Measurements from ENCODE around the gene TMEM131L.
"Not testable (repeated sequence)": the region's sequence is repeated elsewhere in the genome, so short reads cannot be mapped to it uniquely, and the experiment has no call there.

TMEM131L gene

DNA sequence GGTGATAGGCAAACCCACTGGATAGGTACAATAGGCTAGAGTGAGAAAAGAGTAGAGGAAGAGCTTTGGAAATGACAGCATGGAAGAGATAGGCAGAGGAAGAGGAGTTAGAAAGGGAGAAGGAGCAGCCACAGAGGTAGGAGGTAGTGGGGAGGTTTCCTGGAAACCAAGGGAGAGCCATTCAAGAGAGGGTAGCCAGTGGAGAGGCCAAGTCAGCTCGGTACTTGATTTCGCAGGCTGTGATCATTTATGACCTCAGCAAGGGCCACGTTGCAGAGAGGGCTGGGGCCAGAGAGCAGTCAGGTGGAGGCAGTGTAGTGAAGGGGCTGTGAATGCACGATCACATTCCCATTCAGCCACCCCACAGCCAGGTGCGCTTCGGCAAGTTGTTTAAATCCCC, 76.0 kb downstream of the TMEM131L start:
- DNase-seq (ENCODE audit: low read depth in 2 of 2): no peak

DNA sequence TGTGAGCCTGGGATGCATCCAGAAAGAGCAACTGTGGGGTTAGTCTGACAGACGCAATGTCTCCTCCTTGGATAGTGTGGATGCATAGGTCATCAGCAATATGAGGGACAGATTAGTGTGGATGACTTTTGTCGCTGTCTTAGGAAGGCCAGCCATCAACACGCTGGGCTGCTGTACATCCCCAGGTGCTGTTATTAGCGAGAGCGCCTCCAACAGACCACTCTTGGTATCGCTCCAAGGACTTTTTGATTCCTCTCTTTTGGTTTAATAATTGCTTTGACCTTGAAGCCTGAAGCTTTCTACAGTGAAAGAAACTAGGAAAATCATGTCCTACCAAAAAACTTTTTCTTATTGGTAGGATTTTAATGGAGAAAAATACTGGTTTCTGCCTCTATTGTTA, 76.7 kb downstream of the TMEM131L start:
- no peak for DNase-seq (ENCODE audit: low read depth in 2 of 2)

DNA sequence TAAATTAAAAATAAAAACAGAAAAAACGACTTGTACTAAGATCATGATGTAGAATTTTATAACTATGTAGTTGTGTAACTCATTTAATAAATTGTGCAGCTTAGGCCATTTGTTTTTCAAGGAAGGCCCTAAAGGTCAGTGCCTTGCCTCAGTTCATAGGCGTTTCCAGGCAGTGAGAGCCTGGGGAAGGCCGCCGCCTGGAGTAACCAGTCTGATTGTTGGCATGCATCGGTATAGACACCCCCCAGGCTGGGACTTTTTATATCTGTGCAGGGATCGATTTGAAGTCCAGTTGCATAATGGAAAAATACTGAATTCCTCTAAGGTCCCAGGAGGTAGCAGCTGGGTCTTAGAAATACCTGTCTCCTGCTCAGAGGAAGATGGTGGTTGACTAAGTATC, 77.2 kb downstream of the TMEM131L start:
- no peak for DNase-seq (ENCODE audit: low read depth in 2 of 2)

DNA sequence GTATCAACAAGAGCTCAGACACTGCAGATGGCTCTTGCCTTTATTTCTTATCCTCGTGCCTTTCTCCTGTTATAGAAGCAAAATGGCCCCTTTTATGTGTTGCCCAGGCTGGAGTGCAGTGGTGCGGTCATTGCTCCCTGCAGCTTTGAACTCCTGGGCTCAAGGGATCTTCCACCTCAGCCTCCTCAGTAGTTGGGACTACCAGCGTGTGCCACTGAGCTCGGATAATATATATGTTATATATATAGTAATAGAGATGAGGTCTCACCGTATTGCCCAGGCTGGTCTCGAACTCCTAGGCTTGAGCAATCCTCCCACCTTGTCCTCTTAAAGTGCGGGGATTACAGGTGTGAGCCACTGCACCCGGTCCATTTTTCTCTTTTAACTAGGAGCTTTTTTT, 79.7 kb downstream of the TMEM131L start:
- DNase-seq (ENCODE audit: low read depth in 2 of 2): no peak

DNA sequence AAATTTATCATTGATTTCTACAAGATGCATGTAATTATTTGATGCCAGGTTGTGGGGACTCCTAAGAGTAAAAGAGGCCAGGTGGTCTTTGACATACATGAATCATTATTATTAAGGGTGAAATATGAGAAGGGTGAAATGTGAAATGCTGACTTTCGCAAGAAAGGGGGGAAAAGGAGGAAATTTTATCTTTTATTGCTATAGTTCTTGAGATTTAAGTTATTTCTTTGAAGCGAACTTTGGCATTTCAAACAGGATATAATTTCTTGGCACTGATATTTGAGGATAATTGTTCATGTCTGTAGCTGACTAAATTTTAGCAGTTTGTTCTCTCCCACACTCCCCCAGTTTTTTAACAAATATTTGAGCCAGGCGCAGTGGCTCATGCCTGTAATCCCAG, 80.1 kb downstream of the TMEM131L start:
- DNase-seq (ENCODE audit: low read depth in 2 of 2): no peak

DNA sequence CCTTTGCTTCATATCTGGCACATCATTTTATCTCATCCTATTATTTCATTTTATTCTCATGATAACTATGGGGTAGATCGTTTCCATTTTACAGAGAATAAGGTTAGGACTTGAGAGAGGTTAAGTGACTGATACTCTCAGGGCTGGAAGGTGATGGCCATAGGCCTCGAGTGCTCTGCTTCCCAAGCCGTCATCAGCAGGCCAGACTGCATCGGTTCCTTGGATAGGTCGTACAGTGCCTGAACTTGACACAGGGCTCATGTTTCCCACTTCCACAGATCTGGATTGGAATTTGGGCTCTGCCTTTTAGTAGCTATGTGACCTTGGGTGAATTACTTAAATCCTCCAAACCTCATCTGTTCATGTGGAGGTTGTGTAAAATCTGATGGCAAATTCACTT, 81.4 kb downstream of the TMEM131L start:
- no peak for DNase-seq (ENCODE audit: low read depth in 2 of 2)

DNA sequence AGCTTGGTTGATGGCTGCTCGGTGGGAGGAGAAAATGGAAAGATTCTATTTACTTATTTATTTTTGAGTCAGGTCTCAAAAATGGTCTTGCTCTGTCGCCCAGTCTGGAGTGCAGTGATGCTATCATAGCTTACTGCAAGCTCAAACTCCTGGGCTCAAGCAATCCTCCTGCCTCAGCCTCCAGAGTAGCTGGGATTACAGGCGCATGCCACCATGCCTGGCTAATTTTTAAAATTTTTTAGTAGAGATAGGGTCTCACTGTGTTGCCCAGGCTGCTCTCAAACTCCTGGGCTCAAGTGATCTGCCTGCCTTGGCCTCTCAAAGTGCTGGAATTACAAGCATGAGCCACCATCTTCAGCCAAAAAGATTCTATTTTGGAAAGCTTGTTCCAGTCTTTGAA, 82.7 kb downstream of the TMEM131L start:
- DNase-seq (ENCODE audit: low read depth in 2 of 2): not testable (repeated sequence)

DNA sequence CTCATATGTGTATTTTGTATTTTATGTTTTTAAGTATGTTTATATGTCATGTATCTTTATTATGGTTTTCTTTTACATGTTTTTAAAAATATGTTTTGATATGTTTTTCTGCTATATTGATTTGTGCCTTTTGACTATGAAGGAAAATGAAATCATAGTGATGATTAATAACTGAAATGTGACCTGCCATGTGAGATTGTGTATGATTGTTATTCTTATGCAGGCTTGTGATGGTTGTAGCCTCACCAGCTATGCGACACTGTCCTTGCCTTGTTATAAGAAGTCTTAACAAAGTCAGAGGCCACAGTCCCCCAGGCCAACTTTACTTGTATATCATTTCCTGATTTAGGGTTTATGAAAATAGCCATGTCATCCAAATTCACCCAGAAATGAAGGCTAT, 83.2 kb downstream of the TMEM131L start:
- DNase-seq (ENCODE audit: low read depth in 2 of 2): no peak

DNA sequence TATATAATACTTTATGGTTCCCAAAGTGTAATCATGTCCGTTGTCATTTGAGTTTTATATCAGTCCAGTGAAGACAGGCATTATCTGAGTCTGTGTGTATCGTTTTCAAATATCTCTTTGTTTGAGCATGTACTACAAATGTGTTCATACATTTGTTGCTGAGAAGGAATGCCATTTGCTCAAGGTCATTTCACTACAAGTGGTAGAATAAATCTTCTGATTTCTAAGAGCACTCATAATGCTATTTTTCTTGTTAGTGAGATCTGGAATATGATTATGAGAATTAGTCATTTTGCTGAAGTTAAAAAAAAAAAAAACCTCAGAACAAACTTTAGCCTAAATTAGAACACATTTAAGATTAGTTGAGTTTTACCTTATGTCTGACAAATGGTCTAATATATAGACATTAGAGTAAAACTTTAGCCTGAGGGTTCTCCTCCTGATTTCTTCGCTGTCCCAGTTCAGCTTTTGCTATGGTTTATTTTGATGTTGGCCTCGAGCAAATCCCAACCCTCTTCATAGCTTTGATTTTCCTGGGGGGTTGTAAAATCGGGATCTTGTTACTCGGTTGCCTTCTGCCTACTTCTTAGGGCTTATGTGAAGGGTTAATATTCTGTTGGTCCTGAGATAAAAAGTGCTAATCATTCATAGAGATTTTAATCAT, 87.1 kb downstream of the TMEM131L start:
- no peak for DNase-seq (ENCODE audit: low read depth in 2 of 2)

DNA sequence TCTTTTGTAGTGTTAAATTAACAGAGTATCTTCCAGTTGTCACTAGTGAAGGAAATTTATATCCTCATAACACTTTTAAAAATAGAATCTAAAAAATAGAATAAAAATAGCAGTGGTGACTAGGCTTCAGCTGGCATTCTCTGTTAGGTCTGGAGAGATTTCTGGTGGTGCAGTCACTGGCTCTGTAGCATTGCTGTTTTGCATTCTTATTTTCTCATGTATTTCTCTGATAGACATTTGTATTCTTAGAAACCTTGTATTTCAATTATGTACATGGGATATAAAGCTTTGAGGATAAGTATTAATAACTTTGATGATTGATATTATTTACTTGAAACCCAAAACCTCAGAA, 87.6 kb downstream of the TMEM131L start:
- no peak for DNase-seq (ENCODE audit: low read depth in 2 of 2)

DNA sequence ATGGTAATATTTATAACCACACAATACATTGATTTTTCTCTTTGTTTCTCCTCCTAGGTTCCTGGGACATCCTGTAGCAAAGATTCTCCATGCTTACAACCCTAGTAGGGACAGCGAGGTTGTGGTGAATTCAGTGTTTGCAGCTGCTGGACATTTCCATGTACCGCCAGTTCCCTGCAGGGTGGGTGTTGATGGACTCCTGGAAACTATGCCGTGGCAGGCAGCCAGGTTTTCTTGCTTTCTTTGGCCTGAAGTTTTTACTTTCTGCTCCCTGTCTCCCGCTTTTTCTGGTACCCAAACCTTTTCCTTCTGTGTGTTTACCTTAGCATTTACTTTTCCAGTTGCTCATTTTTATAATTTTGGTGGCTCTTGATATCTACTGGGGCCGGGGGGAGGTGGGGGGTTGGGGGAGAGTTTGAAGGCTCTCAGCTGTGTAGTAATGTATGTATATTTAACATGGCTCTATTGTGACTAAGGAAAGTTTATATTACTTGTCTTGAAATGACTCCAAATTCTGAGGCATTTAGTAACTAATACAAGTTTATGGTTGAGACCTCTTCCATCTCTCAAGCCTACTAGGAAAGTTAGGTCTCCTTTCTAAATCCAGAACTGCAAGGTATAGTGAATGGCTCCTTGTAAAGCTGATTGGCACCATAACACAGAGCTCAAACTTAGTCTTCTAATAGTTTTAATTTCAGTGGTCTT, 89.7 kb downstream of the TMEM131L start:
- DNase-seq (ENCODE audit: low read depth in 2 of 2): no peak

DNA sequence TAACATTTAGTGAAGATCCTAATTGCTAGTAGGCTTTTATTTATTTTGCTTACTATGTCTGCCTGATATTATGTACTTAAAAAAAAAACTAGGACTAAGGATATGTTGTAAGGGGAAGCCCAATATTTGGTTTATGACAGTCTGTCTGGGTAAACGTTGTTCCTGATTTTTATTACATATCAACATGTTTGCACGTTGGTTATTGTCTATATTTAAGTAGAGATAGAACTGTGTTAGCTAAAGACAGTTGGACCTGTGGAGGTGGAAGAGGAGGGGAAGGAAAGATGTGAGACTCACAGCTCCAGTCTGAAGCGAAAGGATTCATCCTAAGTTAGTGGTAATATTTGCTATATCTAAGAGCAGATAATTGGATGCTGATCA, 90.3 kb downstream of the TMEM131L start:
- no peak for DNase-seq (ENCODE audit: low read depth in 2 of 2)

DNA sequence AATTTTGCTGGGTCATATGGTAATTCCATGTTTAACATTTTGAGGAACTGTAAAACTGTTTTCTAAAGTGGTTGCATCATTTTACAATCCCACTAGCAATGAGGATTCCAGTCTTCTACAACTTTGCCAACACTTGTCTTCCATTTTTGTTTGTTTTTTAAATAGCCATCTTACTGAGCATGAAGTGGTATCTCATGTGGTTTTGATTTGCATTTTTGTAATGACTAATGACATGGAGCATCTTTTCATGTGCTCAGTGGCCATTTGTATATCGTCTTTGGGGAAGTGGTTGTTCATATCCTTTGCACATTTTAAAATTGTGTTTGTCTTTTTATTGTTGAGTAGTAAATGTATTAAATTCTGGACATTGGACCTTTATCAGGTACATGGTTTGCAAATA, 94.7 kb downstream of the TMEM131L start:
- DNase-seq (ENCODE audit: low read depth in 2 of 2): no peak

DNA sequence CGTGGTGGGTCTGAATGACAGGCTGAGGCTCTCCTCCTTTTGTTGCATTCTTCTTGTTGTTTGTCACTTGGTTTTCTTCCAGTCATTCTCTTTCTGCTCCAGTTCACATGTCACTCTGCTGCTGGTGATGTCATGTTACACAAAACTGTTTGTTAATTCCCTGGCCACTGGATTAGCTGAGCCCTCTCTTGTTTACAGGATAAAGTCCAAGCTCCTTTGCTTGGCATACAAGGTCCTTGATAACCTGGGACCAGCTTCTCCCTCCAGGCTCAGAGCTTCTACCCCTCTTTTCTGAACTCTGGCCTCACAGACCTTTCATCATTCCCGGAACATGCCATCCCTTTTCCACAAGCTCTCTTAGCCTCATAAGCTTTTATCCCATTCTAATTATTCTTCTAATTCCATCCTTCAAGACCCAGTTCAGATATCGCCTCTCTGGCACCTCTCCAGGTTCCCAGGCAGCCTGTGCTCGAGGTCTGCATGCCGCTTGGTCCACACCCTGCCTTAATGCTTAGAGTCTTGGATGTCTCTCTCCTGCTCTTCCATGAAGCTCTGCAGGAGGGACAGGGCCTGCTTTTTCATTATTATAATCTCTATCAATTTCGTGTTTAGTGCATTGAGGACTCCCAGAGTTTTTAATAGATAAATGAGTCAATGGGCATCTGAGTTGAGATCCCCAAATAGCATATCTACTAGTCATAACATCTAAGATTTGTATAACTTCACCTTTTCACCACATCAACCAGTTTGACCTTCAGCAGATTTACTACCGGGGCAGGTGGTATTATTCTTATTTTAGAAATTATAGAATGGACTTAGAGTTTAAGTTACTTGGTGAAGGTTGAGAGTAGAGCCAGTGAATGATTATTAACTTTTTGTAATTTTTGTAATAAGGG, 98.7 kb downstream of the TMEM131L start:
- no peak for DNase-seq (ENCODE audit: low read depth in 2 of 2)

DNA sequence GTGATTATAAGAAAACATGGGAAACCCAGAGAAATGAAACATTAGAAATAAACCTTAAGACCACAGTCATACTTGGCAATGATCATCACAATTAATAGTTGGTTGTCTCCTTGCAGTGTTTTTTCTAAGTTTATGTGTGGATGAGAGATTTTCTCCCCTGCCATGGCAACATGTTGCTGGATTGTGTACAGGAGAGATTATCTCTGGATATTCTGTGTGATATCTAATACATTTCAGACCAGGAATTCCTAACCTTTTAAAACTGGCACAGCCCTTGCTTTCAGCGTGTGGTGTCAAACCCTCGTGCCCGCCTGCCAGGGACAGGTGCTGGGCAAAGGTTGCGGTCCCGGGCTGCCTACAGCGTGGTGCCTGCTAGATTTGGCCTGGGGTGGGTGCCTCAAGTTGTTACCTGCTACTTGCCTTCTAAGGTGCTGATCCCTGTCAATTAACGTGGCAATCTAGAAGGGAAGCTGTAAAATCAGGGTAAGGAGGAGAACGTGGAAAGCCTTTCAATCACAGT, 100.5 kb downstream of the TMEM131L start:
- no peak for DNase-seq (ENCODE audit: low read depth in 2 of 2)

DNA sequence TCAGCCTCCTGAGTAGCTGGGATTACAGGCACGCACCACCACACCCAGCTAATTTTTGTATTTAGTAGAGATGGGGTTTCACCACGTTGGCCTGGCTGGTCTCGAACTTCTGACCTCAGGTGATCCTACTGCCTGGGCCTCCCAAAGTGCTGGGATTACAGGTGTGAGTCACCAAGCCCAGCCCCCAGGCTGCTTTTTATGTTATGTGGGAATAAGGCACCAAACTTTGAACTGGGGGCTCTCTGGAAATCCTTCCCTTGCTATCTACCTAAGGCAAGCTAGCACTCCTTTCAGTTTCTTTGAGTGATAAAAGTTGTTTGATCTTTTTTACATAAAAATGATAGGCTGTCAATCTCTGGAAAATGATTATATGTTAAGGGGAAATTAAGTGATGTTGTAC, 101.5 kb downstream of the TMEM131L start:
- DNase-seq (ENCODE audit: low read depth in 2 of 2): not testable (repeated sequence)

DNA sequence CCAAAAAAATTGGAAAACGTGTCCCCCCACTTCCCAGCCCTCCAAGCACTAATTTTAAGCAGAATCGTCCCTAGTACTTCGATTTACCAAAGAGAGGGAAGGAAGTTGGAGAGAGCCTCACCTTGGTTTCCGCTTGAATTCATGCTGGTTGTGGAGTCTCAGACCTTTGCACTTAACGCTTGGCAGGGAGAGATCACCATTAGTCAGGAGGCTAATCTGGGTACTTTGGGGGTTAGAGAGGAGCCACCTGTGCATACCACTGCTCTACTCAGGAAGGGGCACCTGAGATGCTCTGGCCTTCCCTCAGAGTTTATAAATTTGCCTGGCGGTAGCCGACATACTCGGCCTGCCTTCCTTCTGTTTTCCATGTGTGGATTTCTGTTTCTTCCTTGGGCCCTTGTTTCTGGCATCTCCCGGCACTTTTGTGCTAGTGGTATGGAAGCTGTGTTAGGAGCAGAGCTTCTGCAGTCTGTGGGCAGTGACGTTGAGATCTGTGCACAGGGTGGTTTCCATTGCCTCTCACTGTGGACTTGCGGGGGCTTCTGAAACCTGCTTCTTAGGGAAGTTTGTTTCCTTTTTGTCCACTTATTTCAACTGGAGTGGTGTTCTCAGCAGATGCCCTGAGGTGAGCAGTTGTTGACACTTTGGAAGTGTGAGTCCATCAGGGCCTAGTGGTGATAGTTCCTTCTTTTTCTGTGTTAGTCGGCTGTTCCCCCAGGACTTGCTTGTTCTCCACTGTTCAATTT, 104.2 kb downstream of the TMEM131L start:
- DNase-seq (ENCODE audit: low read depth in 2 of 2): no peak

DNA sequence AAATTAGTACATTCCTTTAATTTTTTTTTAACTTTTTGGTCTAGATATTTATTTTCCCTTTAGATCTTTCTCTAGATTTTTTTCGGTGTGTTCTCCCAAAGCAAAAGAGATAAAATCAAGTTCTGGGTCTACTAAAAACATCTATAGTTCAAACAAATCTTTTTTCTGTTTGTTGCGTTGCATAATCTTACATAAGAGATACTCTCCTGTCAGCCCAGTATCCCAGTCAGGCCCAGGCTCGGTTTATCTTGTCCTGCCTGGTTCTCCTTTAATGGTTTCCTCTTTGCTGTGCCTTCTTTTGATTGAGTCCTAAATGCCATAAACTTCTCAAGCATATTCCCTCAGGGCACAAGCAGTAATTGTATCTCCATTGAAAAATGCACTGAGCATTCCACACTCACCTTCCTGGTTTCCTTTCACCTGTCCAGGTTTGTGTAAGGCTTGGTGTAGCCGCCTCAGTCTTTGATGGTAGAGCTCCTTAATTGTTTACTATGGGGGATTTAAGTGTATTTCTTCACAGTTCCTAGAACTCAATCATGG, 104.9 kb downstream of the TMEM131L start:
- DNase-seq (ENCODE audit: low read depth in 2 of 2): no peak

DNA sequence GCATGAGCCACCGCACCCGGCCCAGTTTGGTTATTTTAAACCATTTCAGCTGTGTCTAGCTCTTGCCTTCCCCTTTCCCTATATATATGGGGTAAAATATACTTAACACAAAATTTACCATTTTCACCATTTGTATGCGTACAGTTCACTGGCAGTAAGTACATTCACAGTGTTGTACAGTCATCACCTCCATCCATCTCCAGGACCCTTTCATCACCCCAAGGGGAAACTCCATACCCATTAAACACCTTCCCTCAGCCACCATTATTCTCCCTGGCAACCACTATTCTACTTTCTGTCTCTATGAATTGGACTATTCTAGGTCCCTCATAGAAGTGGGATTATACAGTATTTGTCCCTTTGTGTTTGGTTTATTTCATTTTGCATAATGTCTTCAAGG, 106.4 kb downstream of the TMEM131L start:
- no peak for DNase-seq (ENCODE audit: low read depth in 2 of 2)

DNA sequence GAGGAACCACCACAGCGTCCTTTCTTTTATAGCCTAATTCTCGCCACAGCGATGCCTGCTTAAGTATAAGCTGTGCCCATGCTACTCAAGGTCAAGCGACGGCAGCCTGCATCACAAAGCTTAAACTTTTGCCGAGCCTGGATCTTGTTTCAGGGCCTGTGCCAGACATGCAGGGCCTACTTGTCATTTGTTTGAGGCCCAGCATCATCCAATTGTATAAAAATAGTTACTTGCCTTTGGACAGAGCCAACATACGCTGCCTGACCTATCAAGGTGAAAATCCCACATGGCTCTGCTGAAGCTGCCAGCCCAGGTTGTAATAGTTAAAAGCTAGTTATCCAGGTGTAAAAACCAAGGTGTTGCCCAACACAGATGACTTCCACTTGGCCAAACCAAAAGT, 107.1 kb downstream of the TMEM131L start:
- no peak for DNase-seq (ENCODE audit: low read depth in 2 of 2)

Data from stimulated activated CD8-positive, alpha-beta memory T cell treated with anti-CD3 and anti-CD28 coated beads, Interleukin-15, amount 100 ng/mL, for 4 hours (primary cell).